Islet of Langerhans (tissue), 1 donor: ENCODE measurements around the gene BICC1.

Source experiments
- FAIRE-seq: peaks from one replicate; lab custom pipeline; 2011; peaks lifted over from hg19 to GRCh38; lab: Jason Lieb, UNC

Gene BICC1

GRCh38 chr10:58516671-58517070, 4.0 kb downstream of the BICC1 start:
- no peak for FAIRE-seq

DNA sequence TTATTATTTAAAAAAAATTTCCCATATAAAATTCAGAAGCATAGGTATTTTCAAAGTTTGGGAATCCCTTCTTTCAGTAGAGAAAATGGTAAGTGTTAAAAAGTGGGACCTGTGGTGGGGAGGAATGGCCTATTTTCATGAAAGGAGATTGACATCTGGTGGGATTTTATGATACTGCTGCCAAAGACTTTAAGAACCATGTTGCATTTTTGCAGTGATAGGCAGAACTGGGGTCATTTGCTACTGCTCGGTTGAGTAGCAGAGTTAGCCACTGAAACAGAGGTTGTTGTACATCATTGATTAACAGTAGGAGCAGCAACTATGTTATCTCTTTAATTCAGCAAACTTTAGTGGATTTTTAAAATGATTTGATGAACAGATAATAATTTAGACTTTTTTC, 4.4 kb downstream of the BICC1 start:
- no peak for FAIRE-seq

- no peak for FAIRE-seq
Observed at GRCh38 chr10:58517491-58518355, 5.1 kb downstream of the BICC1 start.

- no peak for FAIRE-seq
Observed at GRCh38 chr10:58518775-58519174, 6.1 kb downstream of the BICC1 start.

GRCh38 chr10:58529077-58529728, 16.5 kb downstream of the BICC1 start:
- no peak for FAIRE-seq

DNA sequence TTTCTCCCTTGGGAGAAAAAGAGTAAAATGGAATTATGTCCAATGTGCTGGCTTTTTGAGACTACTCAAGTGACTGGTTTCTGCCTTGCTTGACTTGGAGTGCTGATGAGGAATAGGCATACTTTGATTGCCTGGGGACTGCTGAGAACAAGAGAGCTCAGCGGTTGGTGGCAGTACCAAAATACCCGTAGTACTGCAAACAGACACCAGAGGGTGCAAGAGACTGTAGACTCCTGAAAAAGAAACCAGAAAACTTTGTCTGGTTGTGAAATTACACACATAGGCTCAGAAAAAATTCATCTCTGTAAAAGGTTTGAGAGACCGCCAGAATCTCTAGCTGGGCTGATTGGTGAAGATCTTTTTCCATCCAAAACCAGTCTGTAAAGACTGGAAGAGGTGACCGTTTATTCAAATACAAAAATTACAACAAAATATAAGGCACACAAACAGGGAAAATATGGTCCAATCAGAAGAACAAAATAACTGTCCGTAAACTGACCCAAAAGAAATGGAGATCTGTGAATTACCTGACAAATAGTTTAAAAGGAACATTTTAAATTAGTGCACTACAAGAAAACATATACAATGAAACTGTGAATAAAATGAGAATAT, 18.5 kb downstream of the BICC1 start:
- FAIRE-seq = peak; percentile 97

DNA sequence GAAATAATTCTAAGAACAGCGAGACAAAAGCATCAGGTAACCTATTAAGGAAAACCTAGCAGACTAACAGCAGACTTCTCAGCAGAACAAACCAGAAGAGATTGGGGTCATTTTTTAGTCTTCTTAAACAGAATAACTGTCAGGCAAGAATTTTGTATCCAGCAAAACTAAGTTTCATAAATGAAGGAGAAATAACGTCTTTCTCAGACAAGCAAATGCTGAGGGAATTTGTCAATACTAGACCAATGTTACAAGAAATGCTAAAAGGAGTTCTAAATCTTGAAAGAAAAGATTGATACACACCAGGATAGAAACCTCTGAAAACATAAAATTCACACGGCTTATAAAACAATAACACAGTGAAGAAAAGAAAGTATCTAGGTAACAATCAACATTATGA, 22.6 kb downstream of the BICC1 start:
- no peak for FAIRE-seq

- FAIRE-seq = no peak
Observed at GRCh38 chr10:58543141-58543540, 30.5 kb downstream of the BICC1 start.

- no peak for FAIRE-seq
Observed at GRCh38 chr10:58544135-58544534, 31.5 kb downstream of the BICC1 start.

DNA sequence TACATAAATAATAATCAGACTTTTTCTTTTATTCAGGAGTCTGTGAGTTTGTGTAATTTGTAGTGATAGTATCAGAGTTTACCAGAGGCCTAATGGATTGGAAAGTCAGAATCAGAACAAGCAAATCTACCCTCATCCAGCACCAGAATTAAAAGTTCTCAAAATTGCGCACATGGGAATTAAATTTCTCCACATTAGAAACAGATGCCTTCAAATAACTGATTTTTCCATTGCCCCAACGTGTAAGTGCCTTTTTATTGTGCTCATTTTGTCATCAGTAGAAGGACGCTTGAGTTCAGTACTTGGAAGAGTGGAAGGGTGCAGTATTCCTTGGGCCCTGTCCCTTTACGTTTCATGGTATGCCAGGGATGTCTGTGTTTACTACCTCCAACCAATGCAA, 32.8 kb downstream of the BICC1 start:
- FAIRE-seq = no peak

DNA sequence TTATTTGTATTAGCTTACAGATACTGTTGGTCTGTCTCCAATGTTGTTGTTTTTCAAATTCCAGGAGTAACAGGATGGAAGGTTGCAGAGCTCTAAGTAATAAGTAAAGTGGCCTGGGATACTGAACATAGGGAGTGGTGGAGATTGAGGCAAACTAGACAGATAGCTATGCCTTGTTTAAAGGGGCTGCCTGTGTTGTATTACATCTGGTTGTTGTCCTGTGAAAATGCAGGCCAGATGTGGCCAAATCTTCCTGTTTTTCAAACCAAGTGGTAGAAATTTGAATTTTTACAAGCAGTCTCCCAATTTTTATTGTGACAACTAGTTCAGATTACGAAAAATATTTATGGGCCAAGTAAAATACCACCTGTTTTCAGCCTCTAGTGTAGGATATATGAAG, 33.5 kb downstream of the BICC1 start:
- FAIRE-seq = no peak

- FAIRE-seq = no peak
Observed at GRCh38 chr10:58546722-58547445, 34.2 kb downstream of the BICC1 start.

GRCh38 chr10:58547963-58548362, 35.3 kb downstream of the BICC1 start:
- FAIRE-seq = no peak

DNA sequence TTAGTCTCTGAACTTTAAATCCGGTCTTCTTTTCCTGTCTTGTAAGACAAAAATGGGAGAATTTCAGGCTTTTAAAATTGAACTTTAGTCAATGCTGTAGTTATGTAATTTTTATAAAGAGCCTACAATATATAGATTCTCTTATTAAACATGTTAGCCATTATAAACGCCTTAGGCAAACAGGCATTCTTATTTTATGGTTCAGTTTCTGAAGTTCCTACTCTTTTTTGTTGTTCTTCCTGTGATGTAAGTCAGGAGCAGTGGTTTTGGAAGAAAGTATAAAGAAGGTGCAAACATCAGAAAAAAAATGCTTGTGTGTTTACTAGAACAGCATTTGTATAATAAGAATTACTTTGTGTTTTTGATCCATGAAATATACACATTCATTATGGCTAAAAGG, 41.6 kb downstream of the BICC1 start:
- peak; percentile 9 for FAIRE-seq

GRCh38 chr10:58555170-58555929, 42.7 kb downstream of the BICC1 start:
- peak; percentile 17 for FAIRE-seq

DNA sequence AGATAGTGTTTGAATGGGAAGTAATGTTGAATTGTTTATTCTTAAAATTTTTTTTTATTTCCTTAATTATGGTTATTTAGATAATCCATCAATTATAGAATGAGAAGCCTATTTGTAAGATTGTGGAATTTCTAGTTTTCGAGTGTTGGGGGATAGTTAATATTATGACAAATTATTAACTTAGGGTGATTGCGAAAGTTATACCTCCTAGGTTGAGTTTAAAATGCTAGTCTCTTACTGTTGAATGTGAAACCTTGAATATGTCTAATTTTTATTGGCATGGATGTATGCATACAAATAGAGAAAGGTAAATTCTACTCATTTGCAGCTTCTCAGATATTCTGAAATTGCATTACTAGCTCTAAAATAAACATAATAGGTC, 43.2 kb downstream of the BICC1 start:
- peak; percentile 80 for FAIRE-seq

GRCh38 chr10:58556516-58557165, 44.0 kb downstream of the BICC1 start:
- no peak for FAIRE-seq

DNA sequence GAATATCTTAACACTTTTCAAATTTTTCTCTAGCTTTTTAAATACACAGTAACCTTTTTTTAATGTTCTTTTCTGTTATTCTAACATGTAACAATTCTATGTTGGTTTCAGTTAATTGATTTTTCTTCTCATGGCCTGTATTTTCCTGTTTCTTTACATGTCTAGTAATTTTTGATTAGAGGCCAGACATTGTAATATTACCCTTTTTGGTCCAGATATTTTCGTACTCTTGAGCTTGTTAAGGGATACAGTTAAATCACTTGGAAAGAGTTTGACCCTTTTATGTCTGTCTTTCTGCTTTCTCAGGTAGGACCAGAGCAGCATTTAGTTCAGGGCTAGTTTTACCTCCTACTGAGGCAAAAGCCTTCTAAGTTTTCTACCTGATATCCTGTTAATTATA, 45.0 kb downstream of the BICC1 start:
- no peak for FAIRE-seq

- FAIRE-seq = no peak
Observed at GRCh38 chr10:58560068-58560467, 47.4 kb downstream of the BICC1 start.

GRCh38 chr10:58565271-58565670, 52.6 kb downstream of the BICC1 start:
- no peak for FAIRE-seq

- FAIRE-seq = no peak
Observed at GRCh38 chr10:58567652-58568051, 55.0 kb downstream of the BICC1 start.
